ENCODE data around the gene SPEM2.

SPEM2 gene

GRCh38 chr17:7423679-7424078, 1.7 kb upstream of the SPEM2 start:
- no peak for DNase-seq

GRCh38 chr17:7425756-7426155, 340 bp downstream of the SPEM2 start:
- no peak for DNase-seq

GRCh38 chr17:7426203-7426863, 917 bp downstream of the SPEM2 start:
- DNase-seq = no peak

- DNase-seq = no peak
Measured at GRCh38 chr17:7426896-7427489, 1.6 kb downstream of the SPEM2 start.

GRCh38 chr17:7427549-7427948, 2.1 kb downstream of the SPEM2 start:
- DNase-seq = no peak

GRCh38 chr17:7428557-7428956, 3.1 kb downstream of the SPEM2 start, which contains the start of gene SPEM3:
SPEM3 (plus strand) TSS chr17:7428857; CDS start chr17:7428903, 46 bp downstream.
- no peak for DNase-seq

- DNase-seq = no peak
Measured at GRCh38 chr17:7429722-7430121, 4.3 kb downstream of the SPEM2 start.

- DNase-seq = no peak
Measured at GRCh38 chr17:7431231-7431630, 5.8 kb downstream of the SPEM2 start.

- no peak for DNase-seq
Measured at GRCh38 chr17:7432296-7432695, 6.9 kb downstream of the SPEM2 start.

GRCh38 chr17:7435676-7436555, 10.5 kb downstream of the SPEM2 start:
- peak in 1 of 2 donors; percentile 54 for DNase-seq

- DNase-seq = peak; percentile 85 to 86
Measured at GRCh38 chr17:7436556-7437368, 11.3 kb downstream of the SPEM2 start.

GRCh38 chr17:7437369-7437863, 12.0 kb downstream of the SPEM2 start:
- DNase-seq = no peak

GRCh38 chr17:7437950-7438614, 12.7 kb downstream of the SPEM2 start:
- peak; percentile 47 to 67 for DNase-seq

- no peak for DNase-seq
Measured at GRCh38 chr17:7438656-7439460, 13.4 kb downstream of the SPEM2 start.

- no peak for DNase-seq
Measured at GRCh38 chr17:7439462-7440112, 14.2 kb downstream of the SPEM2 start, which contains the start of gene FGF11. FGF11 (plus strand) TSS chr17:7439512; CDS start chr17:7439621, 109 bp downstream.

- peak; percentile 25 to 26 for DNase-seq
Measured at GRCh38 chr17:7440113-7440833, 14.9 kb downstream of the SPEM2 start.

GRCh38 chr17:7440834-7441195, 15.4 kb downstream of the SPEM2 start:
- no peak for DNase-seq

GRCh38 chr17:7441266-7441665, 15.8 kb downstream of the SPEM2 start:
- DNase-seq = no peak

GRCh38 chr17:7442142-7442541, 16.7 kb downstream of the SPEM2 start:
- DNase-seq = no peak

Measured in CD4-positive, alpha-beta T cell treated with Interleukin-1 beta for 1 hour (primary cell).